Body of pancreas (tissue), 4 donors: ENCODE measurements around the gene STK38.

Experiments used
- CTCF ChIP-seq, 7 experiments: fragments of 450-650 bp in 4 of 7; fragments of 200-600 bp in 3 of 7; sonication (generic) in 3 of 7; IDR thresholded peaks; one replicate each; pipeline ENCODE4 v1.5.1; 2016 to 2019; ENCODE audit warnings: antibody characterized with exemption in 7 of 7
- POLR2A ChIP-seq, 3 donors: fragments of 450-650 bp; IDR thresholded peaks; one replicate each; pipeline ENCODE4 v1.6.1; 2016; ENCODE audit warnings: antibody characterized with exemption in 3 of 3, mild to moderate bottlenecking in 2 of 3

DNA sequence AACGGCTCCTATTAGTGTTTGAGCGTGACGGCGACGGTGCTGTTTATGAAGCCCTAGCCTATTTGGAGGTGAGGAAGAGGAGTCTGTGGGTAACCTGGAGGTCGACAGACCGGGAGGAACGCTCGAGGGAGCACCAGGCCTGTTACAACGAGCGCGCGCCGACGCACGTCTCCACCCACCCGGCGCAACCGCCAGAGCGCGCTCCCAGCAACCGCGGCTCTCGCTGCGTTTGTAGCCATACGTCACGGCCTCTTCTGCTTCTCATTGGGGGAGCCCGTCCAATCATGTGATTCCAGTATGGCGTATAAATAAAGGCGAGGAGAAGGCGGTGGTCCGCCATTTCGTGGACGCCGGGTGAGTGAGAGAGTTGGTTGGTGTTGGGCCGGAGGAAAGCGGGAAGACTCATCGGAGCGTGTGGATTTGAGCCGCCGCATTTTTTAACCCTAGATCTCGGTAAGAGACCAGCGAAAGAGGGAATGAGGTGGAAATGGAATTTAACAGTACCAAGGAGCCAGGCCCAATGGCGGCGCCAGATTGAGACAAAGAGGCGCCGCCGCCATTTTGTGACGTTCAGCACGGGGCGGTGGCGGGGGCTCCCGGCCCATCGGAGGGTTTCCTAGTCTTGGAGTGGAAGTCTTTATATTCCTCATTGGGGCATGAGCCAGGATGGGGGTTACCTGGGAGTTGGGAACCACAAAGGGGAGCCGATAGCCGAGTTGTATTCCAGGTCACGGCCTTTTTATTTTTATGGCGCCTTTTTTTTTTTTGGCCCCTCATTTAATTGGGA is 46.9 kb upstream of the STK38 start, which contains the start of gene SRSF3:
- TF ChIP-seq CTCF (IDR thresholded peaks at IDR 0.05) = peak; percentile 13 to 81 (median 79)
- TF ChIP-seq POLR2A (IDR thresholded peaks at IDR 0.05) = peak; percentile 98 to 100 (median 100)
